A549 (cell line): ENCODE results near the gene FAM228B.

ENCODE experiments used
- HDAC2 ChIP-seq: fragments of 200-600 bp; sonication (generic); IDR thresholded peaks from 2 replicates; pipeline ENCODE4 v1.6.1; 2016
- KDM1A ChIP-seq: fragments of 200-600 bp; sonication (generic); IDR thresholded peaks from 2 replicates; pipeline ENCODE4 v1.6.1; 2016; ENCODE audit warnings: low read depth, mild to moderate bottlenecking
- ZC3H11A ChIP-seq: fragments of 450-650 bp; IDR thresholded peaks from 2 replicates; pipeline ENCODE4 v1.6.1; 2014; ENCODE audit warnings: antibody characterized with exemption, mild to moderate bottlenecking
- TF ChIP-seq, protein P1 (sequence below): fragments of >200 bp; sonication (Bioruptor Twin); formaldehyde crosslinking; IDR thresholded peaks from 3 replicates; pipeline ENCODE4 v1.5.1; 2016
- TF ChIP-seq, protein P2 (sequence below): IDR thresholded peaks from 2 replicates; pipeline ENCODE4 v1.6.1; 2012

DNA sequence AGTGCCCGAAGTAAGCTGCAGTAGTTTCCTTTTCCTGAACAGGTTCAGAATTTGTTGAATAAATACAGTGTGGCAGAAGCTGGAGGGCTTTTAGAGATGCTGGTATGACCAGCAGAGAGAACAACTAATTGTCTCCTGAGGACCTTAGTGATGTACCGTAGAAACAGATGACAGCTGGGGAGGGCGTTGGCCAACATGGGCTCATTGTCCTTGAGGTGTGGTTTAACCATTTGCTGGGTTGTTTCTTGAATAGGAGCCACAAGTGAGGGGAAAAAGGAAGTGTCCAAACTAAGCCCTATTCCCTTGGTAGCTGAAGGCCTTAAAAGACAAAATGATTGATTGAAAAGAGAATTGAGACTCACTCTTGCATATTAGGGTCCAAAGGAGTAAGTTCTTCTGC lies 39.9 kb downstream of the FAM228B start:
- TF ChIP-seq, protein P1, sequence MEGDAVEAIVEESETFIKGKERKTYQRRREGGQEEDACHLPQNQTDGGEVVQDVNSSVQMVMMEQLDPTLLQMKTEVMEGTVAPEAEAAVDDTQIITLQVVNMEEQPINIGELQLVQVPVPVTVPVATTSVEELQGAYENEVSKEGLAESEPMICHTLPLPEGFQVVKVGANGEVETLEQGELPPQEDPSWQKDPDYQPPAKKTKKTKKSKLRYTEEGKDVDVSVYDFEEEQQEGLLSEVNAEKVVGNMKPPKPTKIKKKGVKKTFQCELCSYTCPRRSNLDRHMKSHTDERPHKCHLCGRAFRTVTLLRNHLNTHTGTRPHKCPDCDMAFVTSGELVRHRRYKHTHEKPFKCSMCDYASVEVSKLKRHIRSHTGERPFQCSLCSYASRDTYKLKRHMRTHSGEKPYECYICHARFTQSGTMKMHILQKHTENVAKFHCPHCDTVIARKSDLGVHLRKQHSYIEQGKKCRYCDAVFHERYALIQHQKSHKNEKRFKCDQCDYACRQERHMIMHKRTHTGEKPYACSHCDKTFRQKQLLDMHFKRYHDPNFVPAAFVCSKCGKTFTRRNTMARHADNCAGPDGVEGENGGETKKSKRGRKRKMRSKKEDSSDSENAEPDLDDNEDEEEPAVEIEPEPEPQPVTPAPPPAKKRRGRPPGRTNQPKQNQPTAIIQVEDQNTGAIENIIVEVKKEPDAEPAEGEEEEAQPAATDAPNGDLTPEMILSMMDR: no peak
- no peak for TF ChIP-seq KDM1A
- TF ChIP-seq, protein P2, sequence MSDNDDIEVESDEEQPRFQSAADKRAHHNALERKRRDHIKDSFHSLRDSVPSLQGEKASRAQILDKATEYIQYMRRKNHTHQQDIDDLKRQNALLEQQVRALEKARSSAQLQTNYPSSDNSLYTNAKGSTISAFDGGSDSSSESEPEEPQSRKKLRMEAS: no peak
- no peak for TF ChIP-seq HDAC2
- no peak for TF ChIP-seq ZC3H11A
